ENCODE measurements around the gene SNPH. TPM values are rescaled to one million over a fixed set of nuclear protein-coding genes. Genes with fewer than 3 reads are reported as not detected.

The SNPH gene
- total RNA-seq, 4 donors from 2014 or later: 9.3 to 16.2 (median 13.6) TPM

- WGBS, 2 donors: 91 to 92% methylated on average over 7 to 8 of the region's 8 CpGs
- no peak for DNase-seq
- intact Hi-C loops (cut with DNase I): no loop called here
Measured at GRCh38 chr20:1277529-1278322, 11.6 kb downstream of the SNPH start.

DNA sequence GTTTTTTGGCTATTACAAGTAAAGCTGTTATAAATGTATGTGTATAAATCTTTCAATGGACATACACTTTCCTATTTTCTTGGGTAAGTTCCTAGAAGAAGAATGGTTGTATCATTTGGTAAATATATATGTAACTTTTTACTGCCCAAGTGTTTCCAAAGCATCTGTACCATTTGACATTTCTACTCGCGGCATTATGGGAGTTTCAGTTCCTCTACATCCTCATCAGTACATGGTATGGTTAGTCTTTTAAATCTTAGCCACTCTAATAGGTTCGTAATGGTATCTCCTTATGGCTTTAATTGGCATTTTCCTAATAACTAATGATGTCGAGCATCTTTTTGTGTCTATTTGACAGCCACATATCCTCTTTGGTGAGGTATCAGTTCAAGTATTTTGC lies 12.9 kb downstream of the SNPH start:
- Histone ChIP-seq H3K36me3 (no peaks in the 10 kb centered on the region), H3K9me3 (no peaks in the 10 kb centered on the region), H3K4me3 (replicated peaks in 1 of 3) (no peak overlapping the region), H3K27ac (no peak overlapping the region), H3K27me3 (no peaks in the 10 kb centered on the region), H3K4me1 (peaks cover 2 to 14% of the 10 kb centered on the region in 2 donors)
- TF ChIP-seq, protein P1, sequence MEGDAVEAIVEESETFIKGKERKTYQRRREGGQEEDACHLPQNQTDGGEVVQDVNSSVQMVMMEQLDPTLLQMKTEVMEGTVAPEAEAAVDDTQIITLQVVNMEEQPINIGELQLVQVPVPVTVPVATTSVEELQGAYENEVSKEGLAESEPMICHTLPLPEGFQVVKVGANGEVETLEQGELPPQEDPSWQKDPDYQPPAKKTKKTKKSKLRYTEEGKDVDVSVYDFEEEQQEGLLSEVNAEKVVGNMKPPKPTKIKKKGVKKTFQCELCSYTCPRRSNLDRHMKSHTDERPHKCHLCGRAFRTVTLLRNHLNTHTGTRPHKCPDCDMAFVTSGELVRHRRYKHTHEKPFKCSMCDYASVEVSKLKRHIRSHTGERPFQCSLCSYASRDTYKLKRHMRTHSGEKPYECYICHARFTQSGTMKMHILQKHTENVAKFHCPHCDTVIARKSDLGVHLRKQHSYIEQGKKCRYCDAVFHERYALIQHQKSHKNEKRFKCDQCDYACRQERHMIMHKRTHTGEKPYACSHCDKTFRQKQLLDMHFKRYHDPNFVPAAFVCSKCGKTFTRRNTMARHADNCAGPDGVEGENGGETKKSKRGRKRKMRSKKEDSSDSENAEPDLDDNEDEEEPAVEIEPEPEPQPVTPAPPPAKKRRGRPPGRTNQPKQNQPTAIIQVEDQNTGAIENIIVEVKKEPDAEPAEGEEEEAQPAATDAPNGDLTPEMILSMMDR (IDR thresholded peaks at IDR 0.05): no peak
- no peak for TF ChIP-seq POLR2A (IDR thresholded peaks at IDR 0.05)
- WGBS, 2 donors: 95 to 96% methylated on average over 4 of the region's 4 CpGs
- intact Hi-C loops (cut with DNase I): no loop called here
- DNase-seq: no peak

More at GRCh38 chr20:1277529-1278322, 11.6 kb downstream of the SNPH start:
- no peak overlapping the region for H3K4me3 ChIP-seq (replicated peaks in 1 of 3)
- H3K27ac ChIP-seq: no peak overlapping the region
- TF ChIP-seq, protein P1 (IDR thresholded peaks at IDR 0.05): no peak
- peaks cover 13 to 26% of the 10 kb centered on the region in 2 donors for H3K4me1 ChIP-seq
- no peaks in the 10 kb centered on the region for H3K27me3 ChIP-seq
- no peaks in the 10 kb centered on the region for H3K36me3 ChIP-seq
- no peaks in the 10 kb centered on the region for H3K9me3 ChIP-seq

- H3K36me3 ChIP-seq: no peaks in the 10 kb centered on the region
- no peak for DNase-seq
- H3K27ac ChIP-seq: no peak overlapping the region
- H3K4me3 ChIP-seq (replicated peaks in 1 of 3): no peak overlapping the region
- TF ChIP-seq, protein P1 (IDR thresholded peaks at IDR 0.05): no peak
- TF ChIP-seq POLR2A (IDR thresholded peaks at IDR 0.05): no peak
- H3K27me3 ChIP-seq: no peaks in the 10 kb centered on the region
- H3K4me1 ChIP-seq: peaks cover 0 to 14% of the 10 kb centered on the region in 2 donors
- intact Hi-C loops (cut with DNase I): no loop called here
- 77 to 83% methylated on average over 6 of the region's 6 CpGs for WGBS, 2 donors
- no peaks in the 10 kb centered on the region for H3K9me3 ChIP-seq
Measured at GRCh38 chr20:1280195-1281102, 14.4 kb downstream of the SNPH start.

DNA sequence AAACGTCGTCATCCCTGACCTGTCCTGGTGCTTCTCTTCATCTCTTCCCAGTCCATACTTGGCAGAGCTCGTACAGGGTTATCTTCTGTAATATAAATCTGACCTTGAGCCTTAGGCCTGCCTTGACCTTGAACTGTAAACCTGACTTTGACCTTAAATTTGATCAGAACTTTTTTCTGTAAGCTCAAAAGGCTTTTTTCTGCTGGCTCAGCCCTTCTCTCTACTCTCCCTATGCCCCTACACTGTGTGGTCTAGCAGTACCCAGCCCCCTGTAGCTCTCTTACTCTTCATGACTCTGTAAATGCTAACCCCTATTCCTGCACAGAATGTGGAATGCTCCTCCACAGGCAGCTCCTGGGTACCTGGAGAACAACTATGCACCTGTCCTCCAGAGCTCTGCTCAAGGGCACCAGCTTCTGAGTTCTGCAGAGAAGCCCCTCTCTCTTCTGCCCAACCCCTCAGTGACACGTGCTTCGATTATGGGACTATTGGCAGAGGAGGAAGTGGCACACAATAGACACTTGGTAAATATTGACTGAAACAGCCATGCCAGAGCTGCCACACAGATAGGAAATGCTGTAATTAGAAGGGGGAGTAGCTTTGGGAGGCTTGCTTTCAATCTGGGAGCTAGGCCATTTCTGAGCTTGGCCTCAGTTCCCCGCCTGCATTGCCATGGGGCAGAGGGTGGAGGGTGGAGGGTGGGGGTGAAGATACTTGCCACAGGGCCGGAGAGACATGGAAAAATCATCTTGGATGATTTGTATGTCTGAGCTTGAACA lies 15.4 kb downstream of the SNPH start:
- no peaks in the 10 kb centered on the region for H3K36me3 ChIP-seq
- no peaks in the 10 kb centered on the region for H3K27me3 ChIP-seq
- H3K27ac ChIP-seq: no peak overlapping the region
- TF ChIP-seq, protein P1 (IDR thresholded peaks at IDR 0.05): no peak
- TF ChIP-seq POLR2A (IDR thresholded peaks at IDR 0.05): no peak
- intact Hi-C loops (cut with DNase I): no loop called here
- DNase-seq: no peak
- WGBS, 2 donors: 79 to 87% methylated on average over 7 of the region's 7 CpGs
- H3K4me1 ChIP-seq: peaks cover 0 to 8% of the 10 kb centered on the region in 2 donors
- no peak overlapping the region for H3K4me3 ChIP-seq (replicated peaks in 1 of 3)
- H3K9me3 ChIP-seq: no peaks in the 10 kb centered on the region
